ENCODE results near the gene UBC.
A peak's percentile ranks its signal among the peaks of the same experiment; 100 is the strongest.
"Not testable (repeated sequence)": the region's sequence is repeated elsewhere in the genome, so short reads cannot be mapped to it uniquely, and the experiment has no call there.

Gene UBC

DNA sequence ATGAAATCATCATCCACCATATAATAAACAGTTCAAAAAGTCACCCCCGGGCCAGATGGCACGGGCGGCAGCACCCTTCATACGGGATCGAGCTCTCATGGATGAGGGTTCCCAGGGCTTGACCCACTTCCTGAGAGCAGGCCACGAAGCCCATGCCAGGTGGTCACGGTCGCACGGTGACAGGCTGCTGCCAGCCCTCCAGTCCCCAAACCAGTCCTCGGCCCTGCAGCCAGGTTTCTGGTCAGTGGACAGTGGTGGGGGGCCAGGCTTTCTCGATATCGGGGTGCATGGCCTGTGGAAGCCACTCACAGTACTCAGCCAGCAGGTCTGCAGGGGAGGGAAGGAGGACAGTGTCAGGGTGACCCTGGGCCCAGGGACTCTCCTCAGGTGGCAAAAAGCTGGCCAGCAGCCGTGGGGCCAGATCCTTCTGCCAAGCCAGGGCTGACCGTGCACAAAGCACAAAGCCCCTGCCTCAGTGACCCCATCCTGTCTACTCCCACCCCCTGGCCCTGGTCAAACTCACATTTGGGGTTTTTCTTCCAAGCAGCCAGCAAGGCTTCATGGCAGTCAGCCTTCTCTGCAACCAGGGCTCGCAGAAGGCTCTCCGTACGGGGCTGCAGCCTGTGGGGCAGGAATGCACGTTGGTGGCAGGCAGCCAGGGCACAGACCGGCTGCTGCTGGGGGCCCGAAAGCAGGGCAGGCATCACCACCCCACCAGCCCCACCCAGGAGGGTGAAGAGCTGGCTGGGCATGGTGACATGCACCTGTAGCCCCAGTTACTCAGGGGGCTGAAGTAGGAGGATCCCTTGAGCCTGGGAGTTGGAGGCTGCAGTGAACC lies 33.3 kb upstream of the UBC start:
- H3K36me3 ChIP-seq (ENCODE audit: insufficient read depth, low read length): no peaks in the 10 kb centered on the region
- H3K4me1 ChIP-seq (ENCODE audit: control insufficient read depth, insufficient read depth, low read length, unreplicated experiment): no peaks in the 10 kb centered on the region
- no peak overlapping the region for H3K4me3 ChIP-seq (ENCODE audit: low read depth, low read length)
- no peak overlapping the region for H2AFZ ChIP-seq (ENCODE audit: low read length, unreplicated experiment)
- no peak overlapping the region for H3K27ac ChIP-seq (ENCODE audit: low read depth, low read length)
- H3K79me2 ChIP-seq (ENCODE audit: control insufficient read depth, insufficient read depth, low read length, unreplicated experiment): no peaks in the 10 kb centered on the region
- H3K27me3 ChIP-seq (ENCODE audit: insufficient read depth, low read length): no peaks in the 10 kb centered on the region

DNA sequence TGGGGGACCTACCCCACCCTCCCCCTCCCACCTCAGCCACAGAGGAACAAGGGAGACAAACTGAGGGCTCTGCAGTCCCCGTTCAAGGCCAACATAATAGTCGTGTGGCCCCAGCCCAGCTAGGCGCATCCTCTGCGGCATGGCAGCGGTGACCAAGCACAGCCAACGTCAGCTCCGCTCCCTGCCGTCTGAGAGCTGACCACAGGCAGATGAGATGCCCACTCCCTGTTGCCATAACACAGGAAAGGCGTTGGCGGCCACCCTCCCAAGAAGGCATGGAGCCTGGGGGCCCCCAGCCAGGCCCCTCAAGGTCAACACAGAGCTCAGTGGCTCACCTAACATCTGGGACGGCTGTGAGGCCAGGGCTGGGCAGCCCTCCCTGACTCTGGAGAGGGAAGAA lies 32.6 kb upstream of the UBC start:
- Histone ChIP-seq H3K27me3 (ENCODE audit: insufficient read depth, low read length) (no peaks in the 10 kb centered on the region), H3K4me3 (ENCODE audit: low read depth, low read length) (no peak overlapping the region), H3K27ac (ENCODE audit: low read depth, low read length) (no peak overlapping the region), H2AFZ (ENCODE audit: low read length, unreplicated experiment) (no peak overlapping the region), H3K36me3 (ENCODE audit: insufficient read depth, low read length) (no peaks in the 10 kb centered on the region), H3K4me1 (ENCODE audit: control insufficient read depth, insufficient read depth, low read length, unreplicated experiment) (no peaks in the 10 kb centered on the region), H3K79me2 (ENCODE audit: control insufficient read depth, insufficient read depth, low read length, unreplicated experiment) (no peaks in the 10 kb centered on the region)

DNA sequence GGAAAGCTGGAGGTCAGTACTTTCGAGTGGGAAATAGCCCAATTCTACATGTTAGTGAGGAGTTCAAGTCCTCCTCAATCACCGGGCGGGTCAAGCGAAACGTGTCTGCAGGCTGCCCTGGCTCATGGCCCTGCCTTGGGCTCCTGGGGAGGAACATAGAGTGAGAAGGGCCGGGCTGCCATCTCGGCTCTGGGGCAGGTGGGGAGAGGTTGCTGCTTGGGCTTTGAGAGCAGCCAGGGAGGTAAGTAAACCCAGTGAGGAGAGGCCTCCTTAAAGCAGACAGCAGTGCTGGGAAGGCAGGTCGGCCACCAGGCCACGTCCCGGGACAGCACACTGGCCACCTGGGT lies 32.0 kb upstream of the UBC start:
- Histone ChIP-seq H3K4me1 (ENCODE audit: control insufficient read depth, insufficient read depth, low read length, unreplicated experiment) (no peaks in the 10 kb centered on the region), H3K4me3 (ENCODE audit: low read depth, low read length) (no peak overlapping the region), H3K36me3 (ENCODE audit: insufficient read depth, low read length) (no peaks in the 10 kb centered on the region), H3K79me2 (ENCODE audit: control insufficient read depth, insufficient read depth, low read length, unreplicated experiment) (no peaks in the 10 kb centered on the region), H2AFZ (ENCODE audit: low read length, unreplicated experiment) (no peak overlapping the region), H3K27me3 (ENCODE audit: insufficient read depth, low read length) (no peaks in the 10 kb centered on the region), H3K27ac (ENCODE audit: low read depth, low read length) (no peak overlapping the region)

DNA sequence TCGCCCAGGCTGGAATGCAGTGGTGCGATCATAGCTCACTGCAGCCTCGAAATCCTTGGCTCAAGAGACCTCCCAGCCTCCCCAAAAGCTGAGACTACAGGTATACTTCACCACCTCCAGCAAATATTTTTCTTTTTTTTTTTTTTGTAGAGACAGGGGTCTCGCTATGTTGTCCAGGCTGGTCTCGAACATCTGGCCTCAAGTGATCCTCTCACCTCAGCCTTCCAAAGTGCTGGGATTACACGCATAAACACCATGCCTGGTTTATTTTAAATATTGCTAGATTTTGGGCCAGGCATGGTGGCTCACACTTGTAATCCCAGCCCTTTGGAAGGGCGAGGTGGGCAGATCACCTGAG lies 26.7 kb upstream of the UBC start:
- H3K79me2 ChIP-seq (ENCODE audit: control insufficient read depth, insufficient read depth, low read length, unreplicated experiment): no peaks in the 10 kb centered on the region
- H3K4me3 ChIP-seq (ENCODE audit: low read depth, low read length): peak overlapping the region; percentile 38
- peak overlapping the region; percentile 2 for H3K27ac ChIP-seq (ENCODE audit: low read depth, low read length)
- no peaks in the 10 kb centered on the region for H3K36me3 ChIP-seq (ENCODE audit: insufficient read depth, low read length)
- no peak overlapping the region for H2AFZ ChIP-seq (ENCODE audit: low read length, unreplicated experiment)
- no peaks in the 10 kb centered on the region for H3K27me3 ChIP-seq (ENCODE audit: insufficient read depth, low read length)
- peaks cover 25% of the 10 kb centered on the region for H3K4me1 ChIP-seq (ENCODE audit: control insufficient read depth, insufficient read depth, low read length, unreplicated experiment)

DNA sequence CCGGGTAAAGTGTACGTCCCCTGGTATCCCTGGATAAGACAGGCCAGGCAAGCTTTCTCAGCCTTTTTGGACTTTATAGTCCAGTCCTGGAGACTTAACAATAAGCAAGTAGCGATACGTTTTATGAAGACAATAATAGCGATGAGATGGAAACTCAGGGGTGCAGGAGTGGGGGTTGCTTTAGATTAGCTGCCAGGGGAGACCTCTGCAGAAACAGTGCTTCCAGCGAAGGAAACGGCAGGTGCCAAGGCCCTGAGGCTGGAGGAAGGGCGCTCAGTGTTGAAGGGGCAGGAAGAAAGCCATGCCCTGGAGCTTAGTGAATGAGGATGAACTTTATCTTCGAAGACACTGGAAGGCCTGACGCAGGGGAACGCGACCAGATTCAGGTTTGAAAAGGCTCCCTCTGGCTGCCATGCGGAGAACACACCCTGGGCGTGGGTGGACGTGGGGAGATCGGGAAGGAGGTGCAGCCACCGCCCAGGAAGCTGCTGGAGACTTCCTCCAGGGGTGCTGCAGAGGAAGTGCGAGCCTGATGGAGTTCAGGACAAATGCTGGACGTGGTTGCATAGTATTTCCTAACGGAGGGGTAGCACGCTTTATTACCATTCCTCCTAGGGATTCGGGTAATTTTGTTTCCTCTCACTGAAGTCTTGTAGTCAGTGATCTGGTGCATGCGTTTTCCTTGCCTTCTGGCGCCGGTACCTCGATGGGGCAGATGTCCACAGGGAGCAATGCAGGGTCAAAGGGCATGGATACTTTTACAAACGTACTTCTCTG lies 26.1 kb upstream of the UBC start:
- H2AFZ ChIP-seq (ENCODE audit: low read length, unreplicated experiment): no peak overlapping the region

DNA sequence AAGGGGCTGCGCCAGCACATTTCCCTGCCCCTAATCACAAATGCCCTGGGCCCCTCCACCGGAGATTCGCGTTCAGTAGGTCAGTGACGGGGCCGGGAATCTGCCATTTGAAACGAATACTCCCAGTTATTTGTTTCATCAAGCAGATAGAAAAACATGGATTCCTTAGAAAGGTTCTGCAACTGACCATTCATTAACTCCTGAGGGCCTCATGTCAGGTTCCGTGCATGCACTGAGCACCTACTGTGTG lies 25.6 kb upstream of the UBC start:
- Histone ChIP-seq H3K4me3 (ENCODE audit: low read depth, low read length) (peak overlapping the region; percentile 28), H2AFZ (ENCODE audit: low read length, unreplicated experiment) (no peak overlapping the region)

More for the DNA sequence above, 26.1 kb upstream of the UBC start:
- peak overlapping the region; percentile 38 for H3K4me3 ChIP-seq (ENCODE audit: low read depth, low read length)
- H3K4me1 ChIP-seq (ENCODE audit: control insufficient read depth, insufficient read depth, low read length, unreplicated experiment): peaks cover 25% of the 10 kb centered on the region
- no peaks in the 10 kb centered on the region for H3K79me2 ChIP-seq (ENCODE audit: control insufficient read depth, insufficient read depth, low read length, unreplicated experiment)
- H3K36me3 ChIP-seq (ENCODE audit: insufficient read depth, low read length): no peaks in the 10 kb centered on the region
- peak overlapping the region; percentile 60 for H3K27ac ChIP-seq (ENCODE audit: low read depth, low read length)
- no peaks in the 10 kb centered on the region for H3K27me3 ChIP-seq (ENCODE audit: insufficient read depth, low read length)

DNA sequence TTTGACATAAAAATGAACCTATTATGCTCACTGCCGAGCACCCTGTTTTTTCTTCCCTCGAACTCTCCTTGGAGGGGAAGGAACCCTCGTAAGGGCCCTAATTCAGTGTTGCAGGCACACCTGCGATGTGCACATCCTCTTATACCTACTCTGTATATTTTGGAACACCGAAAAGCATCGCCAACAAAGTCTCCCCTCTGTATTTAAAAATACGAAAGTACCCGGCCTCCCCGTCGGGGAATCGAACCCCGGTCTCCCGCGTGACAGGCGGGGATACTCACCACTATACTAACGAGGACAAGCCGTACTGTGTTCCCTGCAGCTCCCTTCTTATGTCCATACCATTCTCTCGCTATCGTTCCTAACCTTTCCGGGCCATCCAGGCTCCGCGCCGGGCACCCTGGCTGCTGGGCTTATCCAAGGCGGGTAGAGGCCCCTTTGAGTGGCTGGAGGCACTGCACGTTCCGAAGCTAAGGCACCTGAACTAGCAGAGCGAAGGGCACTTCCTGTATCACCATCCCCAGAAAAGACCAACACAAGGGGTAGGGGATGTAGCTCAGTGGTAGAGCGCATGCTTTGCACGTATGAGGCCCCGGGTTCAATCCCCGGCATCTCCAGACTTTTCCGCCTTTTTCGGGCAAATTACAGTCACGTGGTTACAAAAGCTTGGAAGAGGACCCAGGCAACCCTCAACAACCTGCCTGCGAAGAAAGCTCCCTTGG lies 25.1 kb upstream of the UBC start:
- H3K4me3 ChIP-seq (ENCODE audit: low read depth, low read length): peak overlapping the region; percentile 65
- H2AFZ ChIP-seq (ENCODE audit: low read length, unreplicated experiment): no peak overlapping the region
- H3K79me2 ChIP-seq (ENCODE audit: control insufficient read depth, insufficient read depth, low read length, unreplicated experiment): no peaks in the 10 kb centered on the region
- H3K27me3 ChIP-seq (ENCODE audit: insufficient read depth, low read length): no peaks in the 10 kb centered on the region
- H3K36me3 ChIP-seq (ENCODE audit: insufficient read depth, low read length): no peaks in the 10 kb centered on the region
- peak overlapping the region; percentile 93 for H3K27ac ChIP-seq (ENCODE audit: low read depth, low read length)
- H3K4me1 ChIP-seq (ENCODE audit: control insufficient read depth, insufficient read depth, low read length, unreplicated experiment): peaks cover 25% of the 10 kb centered on the region

More for the DNA sequence above, 25.6 kb upstream of the UBC start:
- Histone ChIP-seq H3K27ac (ENCODE audit: low read depth, low read length) (peak overlapping the region; percentile 60), H3K4me1 (ENCODE audit: control insufficient read depth, insufficient read depth, low read length, unreplicated experiment) (peaks cover 25% of the 10 kb centered on the region), H3K79me2 (ENCODE audit: control insufficient read depth, insufficient read depth, low read length, unreplicated experiment) (no peaks in the 10 kb centered on the region), H3K27me3 (ENCODE audit: insufficient read depth, low read length) (no peaks in the 10 kb centered on the region), H3K36me3 (ENCODE audit: insufficient read depth, low read length) (no peaks in the 10 kb centered on the region)

DNA sequence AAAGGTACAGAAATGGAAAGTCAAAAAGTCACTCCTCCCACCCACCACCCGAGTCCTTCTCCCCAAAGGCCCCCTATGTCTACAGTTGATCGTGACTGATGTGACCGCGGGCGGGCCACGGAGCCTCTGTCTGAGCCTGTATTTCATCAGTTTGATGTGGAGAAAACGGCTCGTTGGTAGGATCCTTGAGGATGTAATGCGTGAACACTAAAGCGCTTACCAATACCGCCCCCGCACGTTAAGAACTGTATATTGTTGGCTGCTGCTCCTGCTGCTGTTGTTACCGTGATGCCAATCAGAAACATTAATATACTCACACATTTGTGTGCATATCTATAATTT lies 24.6 kb upstream of the UBC start:
- peaks cover 25% of the 10 kb centered on the region for H3K4me1 ChIP-seq (ENCODE audit: control insufficient read depth, insufficient read depth, low read length, unreplicated experiment)
- no peaks in the 10 kb centered on the region for H3K27me3 ChIP-seq (ENCODE audit: insufficient read depth, low read length)
- peak overlapping the region; percentile 93 for H3K27ac ChIP-seq (ENCODE audit: low read depth, low read length)
- H2AFZ ChIP-seq (ENCODE audit: low read length, unreplicated experiment): no peak overlapping the region
- H3K4me3 ChIP-seq (ENCODE audit: low read depth, low read length): peak overlapping the region; percentile 65
- H3K36me3 ChIP-seq (ENCODE audit: insufficient read depth, low read length): no peaks in the 10 kb centered on the region
- H3K79me2 ChIP-seq (ENCODE audit: control insufficient read depth, insufficient read depth, low read length, unreplicated experiment): no peaks in the 10 kb centered on the region

DNA sequence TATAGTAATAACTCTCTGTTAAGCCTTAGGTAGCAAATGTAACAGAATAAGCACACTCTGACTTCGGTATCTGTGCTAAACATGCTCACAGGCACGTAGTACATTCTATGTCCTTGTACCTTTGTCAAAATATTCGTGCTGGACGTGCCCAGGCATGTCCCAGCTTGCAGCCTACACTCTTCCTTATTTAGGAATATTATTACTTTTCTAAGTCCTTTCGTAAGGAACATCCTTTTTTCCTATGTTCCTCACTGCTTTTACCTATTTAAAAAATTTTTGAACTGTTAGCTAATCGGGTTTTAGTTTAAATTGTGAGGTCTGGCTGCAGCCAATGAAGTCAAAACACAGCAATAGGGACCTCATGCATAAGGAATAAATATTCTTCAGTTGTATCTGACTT lies 24.1 kb upstream of the UBC start:
- no peak overlapping the region for H2AFZ ChIP-seq (ENCODE audit: low read length, unreplicated experiment)
- H3K27me3 ChIP-seq (ENCODE audit: insufficient read depth, low read length): no peaks in the 10 kb centered on the region
- no peaks in the 10 kb centered on the region for H3K79me2 ChIP-seq (ENCODE audit: control insufficient read depth, insufficient read depth, low read length, unreplicated experiment)
- H3K36me3 ChIP-seq (ENCODE audit: insufficient read depth, low read length): no peaks in the 10 kb centered on the region
- peaks cover 25% of the 10 kb centered on the region for H3K4me1 ChIP-seq (ENCODE audit: control insufficient read depth, insufficient read depth, low read length, unreplicated experiment)
- H3K4me3 ChIP-seq (ENCODE audit: low read depth, low read length): peak overlapping the region; percentile 65
- peak overlapping the region; percentile 93 for H3K27ac ChIP-seq (ENCODE audit: low read depth, low read length)

DNA sequence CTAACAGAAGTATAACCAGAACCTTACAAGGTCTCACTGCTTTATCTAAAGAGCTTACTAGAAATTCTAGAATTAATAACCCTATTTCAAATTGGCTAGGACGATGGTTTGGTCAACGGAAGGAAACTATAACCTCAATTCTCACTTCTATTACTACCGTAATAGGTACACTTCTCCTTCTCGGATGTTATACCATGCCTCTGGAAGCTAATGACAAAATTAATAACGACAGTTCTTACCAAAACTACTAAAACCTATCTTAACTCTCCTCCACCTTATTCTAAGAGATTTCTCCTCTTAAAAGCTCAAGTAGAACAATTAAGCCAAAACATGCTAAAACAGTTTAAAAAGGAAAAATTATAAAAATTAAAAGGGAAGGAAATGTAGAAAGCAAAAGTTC lies 23.7 kb upstream of the UBC start:
- Histone ChIP-seq H2AFZ (ENCODE audit: low read length, unreplicated experiment) (no peak overlapping the region), H3K36me3 (ENCODE audit: insufficient read depth, low read length) (no peaks in the 10 kb centered on the region), H3K27ac (ENCODE audit: low read depth, low read length) (peak overlapping the region; percentile 93), H3K4me3 (ENCODE audit: low read depth, low read length) (peak overlapping the region; percentile 65), H3K27me3 (ENCODE audit: insufficient read depth, low read length) (no peaks in the 10 kb centered on the region), H3K79me2 (ENCODE audit: control insufficient read depth, insufficient read depth, low read length, unreplicated experiment) (no peaks in the 10 kb centered on the region), H3K4me1 (ENCODE audit: control insufficient read depth, insufficient read depth, low read length, unreplicated experiment) (peaks cover 25% of the 10 kb centered on the region)

DNA sequence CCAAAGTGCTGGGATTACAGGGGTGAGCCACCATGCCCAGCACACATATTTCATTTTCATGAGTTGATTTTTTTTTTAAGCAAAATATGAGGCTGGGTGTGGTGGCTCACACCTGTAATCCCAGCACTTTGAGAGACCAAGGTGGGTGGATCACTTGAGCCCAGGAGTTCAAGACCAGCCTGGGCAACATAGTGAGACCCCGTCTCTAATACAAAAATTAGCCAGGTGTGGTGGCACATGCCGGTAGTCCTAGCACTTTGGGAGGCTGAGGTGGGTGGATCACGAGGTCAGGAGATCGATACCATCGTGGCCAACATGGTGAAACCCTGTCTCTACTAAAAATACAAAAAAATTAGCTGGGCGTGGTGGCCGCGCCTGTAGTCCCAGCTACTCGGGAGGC lies 17.1 kb upstream of the UBC start:
- not testable (repeated sequence) for H3K27me3 ChIP-seq (ENCODE audit: insufficient read depth, low read length); H3K27ac ChIP-seq (ENCODE audit: low read depth, low read length); H3K79me2 ChIP-seq (ENCODE audit: control insufficient read depth, insufficient read depth, low read length, unreplicated experiment); H3K4me3 ChIP-seq (ENCODE audit: low read depth, low read length); H2AFZ ChIP-seq (ENCODE audit: low read length, unreplicated experiment); H3K4me1 ChIP-seq (ENCODE audit: control insufficient read depth, insufficient read depth, low read length, unreplicated experiment); H3K36me3 ChIP-seq (ENCODE audit: insufficient read depth, low read length)
